K562 (cell line): ENCODE measurements around the gene NT5C2. TPM values are rescaled to one million over a fixed set of nuclear protein-coding genes. Genes with fewer than 3 reads are reported as not detected.

Experiments used
- ATF7 ChIP-seq: fragments of 450-650 bp; IDR thresholded peaks from 2 replicates; pipeline ENCODE4 v1.7.1; 2014; ENCODE audit warnings: mild to moderate bottlenecking, moderate library complexity
- EHMT2 ChIP-seq: fragments of 450-650 bp; IDR thresholded peaks from 2 replicates; pipeline ENCODE4 v1.6.1; 2018; ENCODE audit warnings: antibody characterized with exemption
- ELF4 ChIP-seq: fragments of 450-650 bp; formaldehyde crosslinking; IDR thresholded peaks from 2 replicates; pipeline ENCODE4 v1.4.0; 2022; ENCODE audit warnings: missing genetic modification characterization
- EP400 ChIP-seq: fragments of 450-650 bp; IDR thresholded peaks from 2 replicates; pipeline ENCODE4 v1.6.1; 2017; ENCODE audit warnings: antibody characterized with exemption, mild to moderate bottlenecking, moderate library complexity
- ETV5 ChIP-seq: sonication (generic); formaldehyde crosslinking; IDR thresholded peaks from 2 replicates; pipeline ENCODE4 v1.4.0; 2020; ENCODE audit warnings: low read depth, mild to moderate bottlenecking, missing genetic modification reagents
- GTF2E2 ChIP-seq: fragments of 200-800 bp; sonication (Bioruptor generic); IDR thresholded peaks from 2 replicates; pipeline ENCODE4 v1.6.1; 2016; ENCODE audit warnings: missing genetic modification characterization, missing compliant biosample characterization
- HCFC1 ChIP-seq: IDR thresholded peaks from 2 replicates; pipeline ENCODE4 v1.6.1; 2012; ENCODE audit warnings: low read depth, low read length, improper control_type of control experiment
- HDAC8 ChIP-seq: fragments of 450-650 bp; IDR thresholded peaks from 2 replicates; pipeline ENCODE4 v1.6.1; 2016; ENCODE audit warnings: mild to moderate bottlenecking, missing genetic modification characterization, moderate library complexity, missing compliant biosample characterization
- SETDB1 ChIP-seq: IDR thresholded peaks from one replicate; pipeline ENCODE4 v1.6.1; 2012; ENCODE audit warnings: low read length, control low read depth, inconsistent platforms
- SIX5 ChIP-seq, 2 experiments: IDR thresholded peaks; 2 replicates each; pipeline ENCODE4 v1.6.1; 2011; ENCODE audit warnings: low read length in 2 of 2, borderline replicate concordance in 1 of 2, low read depth in 1 of 2, mild to moderate bottlenecking in 1 of 2, moderate library complexity in 1 of 2; ENCODE audit not compliant: insufficient read depth in 1 of 2
- TFAM ChIP-seq: fragments of 250-450 bp; sonication (Bioruptor Pico); conservative IDR thresholded peaks from 2 replicates; pipeline ENCODE4 v1.5.0; 2021; ENCODE audit warnings: mild to moderate bottlenecking, moderate library complexity
- TRIM28 ChIP-seq: fragments of 450-650 bp; IDR thresholded peaks from 2 replicates; pipeline ENCODE4 v1.6.1; 2017
- ZNF436 ChIP-seq: fragments of 250-450, 450-650 bp; sonication (Bioruptor Pico); formaldehyde crosslinking; IDR thresholded peaks from 2 replicates; pipeline ENCODE4 v1.7.0; 2020; ENCODE audit warnings: mild to moderate bottlenecking
- ZNF830 ChIP-seq: fragments of 250-450 bp; sonication (Bioruptor Pico); IDR thresholded peaks from 2 replicates; pipeline ENCODE4 v1.5.0; 2021; ENCODE audit warnings: mild to moderate bottlenecking
- polyA plus RNA-seq, 8 experiments: library from polyadenylated mRNA; depleted of rRNA in 4 of 8; stranded (reverse) in 5 of 8; unstranded in 3 of 8; fragments of >200 nt; fragmentation: Nextera tagmentation in 2 of 8; fragmentation: Illumina TruSeq in 1 of 8; extraction: Ambion mirVana in 2 of 8; extraction: Trizol in 1 of 8; gene quantifications; 2 replicates each; pipeline versions ENCODE4 v1.2.1 to v1.2.3, GENCODE V29; 2011 to 2014; ENCODE audit warnings: inconsistent platforms in 1 of 8, missing spikeins in 1 of 8
- total RNA-seq, 7 experiments: library from RNA; depleted of rRNA in 6 of 7; stranded (reverse); fragments of >200 nt in 6 of 7; fragmentation: Illumina TruSeq in 2 of 7; extraction: Trizol in 2 of 7; gene quantifications; 2 replicates each; pipeline versions ENCODE4 v1.2.1 to v1.2.3, GENCODE V29; 2011 to 2021; ENCODE audit warnings: low replicate concordance in 1 of 7
- TF ChIP-seq, protein P1 (sequence below): fragments of 150-350 bp; IDR thresholded peaks from 2 replicates; pipeline ENCODE4 v1.6.1; 2014; ENCODE audit warnings: low read depth, mild to moderate bottlenecking, low read length, borderline replicate concordance
- TF ChIP-seq, protein P2 (sequence below): fragments of 250-450 bp; sonication (Bioruptor Pico); IDR thresholded peaks from 2 replicates; pipeline ENCODE4 v1.4.0; 2020; ENCODE audit warnings: mild to moderate bottlenecking
- TF ChIP-seq, protein P3 (sequence below), 2 experiments: fragments of 450-650 bp in 1 of 2; sonication (generic) in 1 of 2; formaldehyde crosslinking; conservative IDR thresholded peaks; 2 replicates each; pipeline versions ENCODE4 v1.4.0 to v1.8.1; 2020 to 2022; ENCODE audit warnings: mild to moderate bottlenecking in 1 of 2, missing genetic modification reagents in 1 of 2
- TF ChIP-seq, protein P4 (sequence below), 2 experiments: IDR thresholded peaks; 2 replicates each; pipeline ENCODE4 v1.6.1; 2012; ENCODE audit warnings: improper control_type of control experiment in 2 of 2, low read depth in 2 of 2, low read length in 2 of 2, borderline replicate concordance in 1 of 2
- TF ChIP-seq, protein P5 (sequence below): fragments of 450-650 bp; IDR thresholded peaks from 2 replicates; pipeline ENCODE4 v1.6.1; 2014; ENCODE audit warnings: low read depth, mild to moderate bottlenecking, moderate library complexity, borderline replicate concordance

Gene NT5C2
- total and polyA plus RNA-seq, 9 of the 15 experiments (the other 6 are each of a cell fraction or from before 2014, with no cell fraction given) = 11.3 to 45.2 (median 27.7) TPM

DNA sequence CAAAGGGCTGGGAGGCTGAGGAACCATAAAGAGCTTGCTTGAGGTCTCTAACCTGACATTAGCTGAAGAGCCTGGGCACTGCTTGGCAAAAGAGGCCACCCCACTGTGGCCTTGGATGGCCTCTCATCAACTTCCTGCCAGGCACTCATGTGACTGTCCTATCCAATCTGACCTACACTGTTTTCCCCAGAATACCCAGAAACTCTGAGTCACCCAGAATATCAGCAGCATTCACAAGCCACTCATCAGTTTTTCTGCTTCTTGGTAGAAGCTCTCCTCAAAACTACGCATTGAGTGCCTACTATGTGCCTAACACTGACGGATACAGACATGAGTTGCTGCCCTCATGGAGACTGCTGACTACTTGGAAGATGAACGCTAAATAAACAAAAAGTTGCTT is 4.1 kb upstream of the NT5C2 start (continued):
- TF ChIP-seq, protein P1, sequence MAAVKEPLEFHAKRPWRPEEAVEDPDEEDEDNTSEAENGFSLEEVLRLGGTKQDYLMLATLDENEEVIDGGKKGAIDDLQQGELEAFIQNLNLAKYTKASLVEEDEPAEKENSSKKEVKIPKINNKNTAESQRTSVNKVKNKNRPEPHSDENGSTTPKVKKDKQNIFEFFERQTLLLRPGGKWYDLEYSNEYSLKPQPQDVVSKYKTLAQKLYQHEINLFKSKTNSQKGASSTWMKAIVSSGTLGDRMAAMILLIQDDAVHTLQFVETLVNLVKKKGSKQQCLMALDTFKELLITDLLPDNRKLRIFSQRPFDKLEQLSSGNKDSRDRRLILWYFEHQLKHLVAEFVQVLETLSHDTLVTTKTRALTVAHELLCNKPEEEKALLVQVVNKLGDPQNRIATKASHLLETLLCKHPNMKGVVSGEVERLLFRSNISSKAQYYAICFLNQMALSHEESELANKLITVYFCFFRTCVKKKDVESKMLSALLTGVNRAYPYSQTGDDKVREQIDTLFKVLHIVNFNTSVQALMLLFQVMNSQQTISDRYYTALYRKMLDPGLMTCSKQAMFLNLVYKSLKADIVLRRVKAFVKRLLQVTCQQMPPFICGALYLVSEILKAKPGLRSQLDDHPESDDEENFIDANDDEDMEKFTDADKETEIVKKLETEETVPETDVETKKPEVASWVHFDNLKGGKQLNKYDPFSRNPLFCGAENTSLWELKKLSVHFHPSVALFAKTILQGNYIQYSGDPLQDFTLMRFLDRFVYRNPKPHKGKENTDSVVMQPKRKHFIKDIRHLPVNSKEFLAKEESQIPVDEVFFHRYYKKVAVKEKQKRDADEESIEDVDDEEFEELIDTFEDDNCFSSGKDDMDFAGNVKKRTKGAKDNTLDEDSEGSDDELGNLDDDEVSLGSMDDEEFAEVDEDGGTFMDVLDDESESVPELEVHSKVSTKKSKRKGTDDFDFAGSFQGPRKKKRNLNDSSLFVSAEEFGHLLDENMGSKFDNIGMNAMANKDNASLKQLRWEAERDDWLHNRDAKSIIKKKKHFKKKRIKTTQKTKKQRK = no peak
- TF ChIP-seq SIX5 (IDR thresholded peaks at IDR 0.05; ENCODE audit: borderline replicate concordance in 1 of 2, insufficient read depth in 1 of 2, low read depth in 1 of 2, low read length in 2 of 2) = no peak
- TF ChIP-seq, protein P2, sequence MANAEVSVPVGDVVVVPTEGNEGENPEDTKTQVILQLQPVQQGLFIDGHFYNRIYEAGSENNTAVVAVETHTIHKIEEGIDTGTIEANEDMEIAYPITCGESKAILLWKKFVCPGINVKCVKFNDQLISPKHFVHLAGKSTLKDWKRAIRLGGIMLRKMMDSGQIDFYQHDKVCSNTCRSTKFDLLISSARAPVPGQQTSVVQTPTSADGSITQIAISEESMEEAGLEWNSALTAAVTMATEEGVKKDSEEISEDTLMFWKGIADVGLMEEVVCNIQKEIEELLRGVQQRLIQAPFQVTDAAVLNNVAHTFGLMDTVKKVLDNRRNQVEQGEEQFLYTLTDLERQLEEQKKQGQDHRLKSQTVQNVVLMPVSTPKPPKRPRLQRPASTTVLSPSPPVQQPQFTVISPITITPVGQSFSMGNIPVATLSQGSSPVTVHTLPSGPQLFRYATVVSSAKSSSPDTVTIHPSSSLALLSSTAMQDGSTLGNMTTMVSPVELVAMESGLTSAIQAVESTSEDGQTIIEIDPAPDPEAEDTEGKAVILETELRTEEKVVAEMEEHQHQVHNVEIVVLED (CRISPR knock-in tag) = no peak
- TF ChIP-seq TFAM (CRISPR knock-in tag) = no peak
- 0 out of 2 replicates have a peak, but pooled peaks have one; percentile 27 for TF ChIP-seq TRIM28
- peak; percentile 53; the same call in 1 of the 2 replicates for TF ChIP-seq EHMT2
- TF ChIP-seq HCFC1 = no peak
- TF ChIP-seq, protein P3, sequence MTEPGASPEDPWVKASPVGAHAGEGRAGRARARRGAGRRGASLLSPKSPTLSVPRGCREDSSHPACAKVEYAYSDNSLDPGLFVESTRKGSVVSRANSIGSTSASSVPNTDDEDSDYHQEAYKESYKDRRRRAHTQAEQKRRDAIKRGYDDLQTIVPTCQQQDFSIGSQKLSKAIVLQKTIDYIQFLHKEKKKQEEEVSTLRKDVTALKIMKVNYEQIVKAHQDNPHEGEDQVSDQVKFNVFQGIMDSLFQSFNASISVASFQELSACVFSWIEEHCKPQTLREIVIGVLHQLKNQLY (CRISPR knock-in tag; conservative IDR thresholded peaks at IDR 0.05) = no peak
- no peak for TF ChIP-seq HDAC8 (tag)
- TF ChIP-seq ZNF830 = no peak
- peak; percentile 56 for TF ChIP-seq ATF7
- 0 out of 2 replicates have a peak, but pooled peaks have one; percentile 65 for TF ChIP-seq ELF4 (CRISPR knock-in tag)
- TF ChIP-seq EP400 = peak; percentile 42; the same call in 1 of the 2 replicates
- no peak for TF ChIP-seq ZNF436 (CRISPR knock-in tag)
- 0 out of 2 replicates have a peak, but pooled peaks have one; percentile 50 for TF ChIP-seq GTF2E2 (tag)
- TF ChIP-seq ETV5 (CRISPR knock-in tag) = 0 out of 2 replicates have a peak, but pooled peaks have one; percentile 36
- TF ChIP-seq, protein P4, sequence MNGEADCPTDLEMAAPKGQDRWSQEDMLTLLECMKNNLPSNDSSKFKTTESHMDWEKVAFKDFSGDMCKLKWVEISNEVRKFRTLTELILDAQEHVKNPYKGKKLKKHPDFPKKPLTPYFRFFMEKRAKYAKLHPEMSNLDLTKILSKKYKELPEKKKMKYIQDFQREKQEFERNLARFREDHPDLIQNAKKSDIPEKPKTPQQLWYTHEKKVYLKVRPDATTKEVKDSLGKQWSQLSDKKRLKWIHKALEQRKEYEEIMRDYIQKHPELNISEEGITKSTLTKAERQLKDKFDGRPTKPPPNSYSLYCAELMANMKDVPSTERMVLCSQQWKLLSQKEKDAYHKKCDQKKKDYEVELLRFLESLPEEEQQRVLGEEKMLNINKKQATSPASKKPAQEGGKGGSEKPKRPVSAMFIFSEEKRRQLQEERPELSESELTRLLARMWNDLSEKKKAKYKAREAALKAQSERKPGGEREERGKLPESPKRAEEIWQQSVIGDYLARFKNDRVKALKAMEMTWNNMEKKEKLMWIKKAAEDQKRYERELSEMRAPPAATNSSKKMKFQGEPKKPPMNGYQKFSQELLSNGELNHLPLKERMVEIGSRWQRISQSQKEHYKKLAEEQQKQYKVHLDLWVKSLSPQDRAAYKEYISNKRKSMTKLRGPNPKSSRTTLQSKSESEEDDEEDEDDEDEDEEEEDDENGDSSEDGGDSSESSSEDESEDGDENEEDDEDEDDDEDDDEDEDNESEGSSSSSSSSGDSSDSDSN (IDR thresholded peaks at IDR 0.05; ENCODE audit: borderline replicate concordance in 1 of 2, low read depth in 2 of 2, low read length in 2 of 2) = no peak
- TF ChIP-seq, protein P5, sequence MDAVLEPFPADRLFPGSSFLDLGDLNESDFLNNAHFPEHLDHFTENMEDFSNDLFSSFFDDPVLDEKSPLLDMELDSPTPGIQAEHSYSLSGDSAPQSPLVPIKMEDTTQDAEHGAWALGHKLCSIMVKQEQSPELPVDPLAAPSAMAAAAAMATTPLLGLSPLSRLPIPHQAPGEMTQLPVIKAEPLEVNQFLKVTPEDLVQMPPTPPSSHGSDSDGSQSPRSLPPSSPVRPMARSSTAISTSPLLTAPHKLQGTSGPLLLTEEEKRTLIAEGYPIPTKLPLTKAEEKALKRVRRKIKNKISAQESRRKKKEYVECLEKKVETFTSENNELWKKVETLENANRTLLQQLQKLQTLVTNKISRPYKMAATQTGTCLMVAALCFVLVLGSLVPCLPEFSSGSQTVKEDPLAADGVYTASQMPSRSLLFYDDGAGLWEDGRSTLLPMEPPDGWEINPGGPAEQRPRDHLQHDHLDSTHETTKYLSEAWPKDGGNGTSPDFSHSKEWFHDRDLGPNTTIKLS = no peak
- no peak for TF ChIP-seq SETDB1
